HepG2 (cell line): ENCODE results near the gene ZBTB45. TPM values are rescaled to one million over a fixed set of nuclear protein-coding genes. Genes with fewer than 3 reads are reported as not detected.

Experiments
- HNRNPUL1 ChIP-seq: fragments of 200-400 bp; formaldehyde crosslinking; IDR thresholded peaks from 2 replicates; pipeline ENCODE4 v1.6.1; 2017; ENCODE audit warnings: low read depth, mild to moderate bottlenecking, low read length, moderate library complexity
- MAFF ChIP-seq: IDR thresholded peaks from 2 replicates; pipeline ENCODE4 v1.6.1; 2011; ENCODE audit warnings: low read depth, low read length, improper control_type of control experiment
- MXD4 ChIP-seq: IDR thresholded peaks from 2 replicates; pipeline ENCODE4 v1.6.1; 2016; ENCODE audit warnings: mild to moderate bottlenecking, missing biosample characterization, missing genetic modification reagents
- NFKB2 ChIP-seq: sonication (generic); formaldehyde crosslinking; IDR thresholded peaks from 2 replicates; pipeline ENCODE4 v1.4.0; 2020; ENCODE audit warnings: missing genetic modification reagents, borderline replicate concordance
- NR2F2 ChIP-seq: IDR thresholded peaks from 2 replicates; pipeline ENCODE4 v1.6.1; 2012; ENCODE audit warnings: low read depth, inconsistent platforms, borderline replicate concordance
- PATZ1 ChIP-seq: sonication (generic); formaldehyde crosslinking; IDR thresholded peaks from 2 replicates; pipeline ENCODE4 v1.4.0; 2020; ENCODE audit warnings: missing genetic modification reagents
- PHF21A ChIP-seq: sonication (generic); formaldehyde crosslinking; IDR thresholded peaks from 2 replicates; pipeline ENCODE4 v1.5.0; 2020; ENCODE audit warnings: mild to moderate bottlenecking, missing genetic modification reagents
- RFX3 ChIP-seq: IDR thresholded peaks from 2 replicates; pipeline ENCODE4 v1.6.1; 2016; ENCODE audit warnings: missing biosample characterization, missing genetic modification reagents
- RFXANK ChIP-seq: IDR thresholded peaks from 2 replicates; pipeline ENCODE4 v1.6.1; 2016
- SIN3A ChIP-seq: IDR thresholded peaks from 2 replicates; pipeline ENCODE4 v1.6.1; 2011; ENCODE audit warnings: low read depth, mild to moderate bottlenecking, control low read depth, low read length, borderline replicate concordance
- SRY ChIP-seq: sonication (generic); formaldehyde crosslinking; IDR thresholded peaks from 2 replicates; pipeline ENCODE4 v1.8.0; 2022; ENCODE audit warnings: mild to moderate bottlenecking, missing genetic modification reagents
- ZBTB8A ChIP-seq: sonication (generic); formaldehyde crosslinking; IDR thresholded peaks from 2 replicates; pipeline ENCODE4 v1.4.0; 2020; ENCODE audit warnings: mild to moderate bottlenecking, low read depth, missing genetic modification reagents, borderline replicate concordance
- ZFP36 ChIP-seq: fragments of 150-350 bp; IDR thresholded peaks from 2 replicates; pipeline ENCODE4 v1.6.1; 2018; ENCODE audit warnings: borderline replicate concordance, low read length, low read depth; ENCODE audit not compliant: partially characterized antibody
- ZNF275 ChIP-seq: sonication (generic); formaldehyde crosslinking; IDR thresholded peaks from 2 replicates; pipeline ENCODE4 v1.8.0; 2022; ENCODE audit warnings: missing genetic modification reagents, mild to moderate bottlenecking, inconsistent platforms, borderline replicate concordance
- ZNF292 ChIP-seq: sonication (generic); formaldehyde crosslinking; IDR thresholded peaks from 2 replicates; pipeline ENCODE4 v1.8.1; 2022; ENCODE audit warnings: mild to moderate bottlenecking, low read depth, missing genetic modification reagents, borderline replicate concordance
- ZNF335 ChIP-seq: sonication (generic); formaldehyde crosslinking; IDR thresholded peaks from 2 replicates; pipeline ENCODE4 v1.4.0; 2020; ENCODE audit warnings: missing genetic modification reagents
- ZNF510 ChIP-seq: sonication (generic); formaldehyde crosslinking; IDR thresholded peaks from 2 replicates; pipeline ENCODE4 v1.4.0; 2020; ENCODE audit warnings: low read depth, mild to moderate bottlenecking, missing genetic modification reagents
- ZNF597 ChIP-seq: sonication (generic); formaldehyde crosslinking; IDR thresholded peaks from 2 replicates; pipeline ENCODE4 v1.5.0; 2020; ENCODE audit warnings: missing genetic modification reagents
- ZNF703 ChIP-seq: sonication (generic); formaldehyde crosslinking; IDR thresholded peaks from 2 replicates; pipeline ENCODE4 v1.5.1; 2020; ENCODE audit warnings: missing genetic modification reagents, mild to moderate bottlenecking, moderate library complexity, borderline replicate concordance
- ZNF713 ChIP-seq: sonication (generic); formaldehyde crosslinking; IDR thresholded peaks from 2 replicates; pipeline ENCODE4 v1.4.0; 2020; ENCODE audit warnings: mild to moderate bottlenecking, missing genetic modification reagents
- ZNF782 ChIP-seq: sonication (generic); formaldehyde crosslinking; IDR thresholded peaks from 2 replicates; pipeline ENCODE4 v1.4.0; 2020; ENCODE audit warnings: missing genetic modification reagents, mild to moderate bottlenecking, borderline replicate concordance
- ZNF839 ChIP-seq: sonication (generic); formaldehyde crosslinking; IDR thresholded peaks from 2 replicates; pipeline ENCODE4 v1.4.0; 2020; ENCODE audit warnings: missing genetic modification reagents, mild to moderate bottlenecking, borderline replicate concordance
- polyA plus RNA-seq, 8 experiments: library from polyadenylated mRNA; depleted of rRNA in 3 of 8; stranded (reverse) in 7 of 8; unstranded in 1 of 8; fragments of >200 nt; fragmentation: Illumina TruSeq in 4 of 8; extraction: Trizol in 4 of 8; gene quantifications; 2 replicates each; pipeline versions ENCODE4 v1.2.1 to v1.2.3, GENCODE V29; 2011 to 2016; ENCODE audit warnings: low read depth in 4 of 8, missing spikeins in 1 of 8, mixed read lengths in 1 of 8; ENCODE audit not compliant: insufficient read depth in 1 of 8
- total RNA-seq, 5 experiments: library from RNA; depleted of rRNA; stranded (reverse); fragments of >200 nt; fragmentation: Illumina TruSeq; extraction: Trizol; gene quantifications; 2 replicates each; pipeline ENCODE4 v1.2.3, GENCODE V29; 2016; ENCODE audit warnings: low read depth in 1 of 5

Gene ZBTB45
- total and polyA plus RNA-seq, 2 of the 13 experiments (the other 11 are each of a cell fraction or from before 2014, with no cell fraction given) = 3.0 to 3.7 TPM

- TF ChIP-seq ZNF597 (CRISPR knock-in tag) = 0 out of 2 replicates have a peak, but pooled peaks have one; percentile 49
- TF ChIP-seq SRY = peak; percentile 58; the same call in 1 of the 2 replicates
- no peak for TF ChIP-seq ZFP36
- TF ChIP-seq RFXANK = peak; percentile 55; the same call in 1 of the 2 replicates
- no peak for TF ChIP-seq ZBTB8A (CRISPR knock-in tag)
- TF ChIP-seq PATZ1 = peak; percentile 55; the same call in 1 of the 2 replicates
- TF ChIP-seq RFX3 (CRISPR knock-in tag) = peak; percentile 90
- no peak for TF ChIP-seq ZNF292
- no peak for TF ChIP-seq MAFF
- peak; percentile 93 for TF ChIP-seq ZNF335
- peak; percentile 82; the same call in 1 of the 2 replicates for TF ChIP-seq SIN3A
- peak; percentile 87; the same call in 1 of the 2 replicates for TF ChIP-seq MXD4 (CRISPR knock-in tag)
- TF ChIP-seq ZNF839 (CRISPR knock-in tag) = peak; percentile 78; the same call in 1 of the 2 replicates
- no peak; the same call in 1 of the 2 replicates for TF ChIP-seq ZNF703 (CRISPR knock-in tag)
- peak; percentile 77 for TF ChIP-seq PHF21A (CRISPR knock-in tag)
- peak; percentile 77 for TF ChIP-seq NR2F2
- 0 out of 2 replicates have a peak, but pooled peaks have one; percentile 59 for TF ChIP-seq ZNF510 (CRISPR knock-in tag)
- TF ChIP-seq HNRNPUL1 = no peak
- TF ChIP-seq ZNF713 = no peak
- no peak for TF ChIP-seq ZNF275
- TF ChIP-seq NFKB2 (CRISPR knock-in tag) = peak; percentile 81; the same call in 1 of the 2 replicates
- TF ChIP-seq ZNF782 (CRISPR knock-in tag) = peak; percentile 73; the same call in 1 of the 2 replicates
These were observed 43.7 kb downstream of the ZBTB45 start, which contains the start of gene ZNF446 (continued) for GRCh38 chr19:58475714-58476497.
